HG02943 (cell line): ENCODE results near the gene TEX13C.
"Not testable (repeated sequence)": the region's sequence is repeated elsewhere in the genome, so short reads cannot be mapped to it uniquely, and the experiment has no call there.

Experiments used
- ATAC-seq: cut with Tn5 transposase; IDR thresholded peaks from one replicate; pipeline ENCODE4 v1.9.1; 2021; ENCODE audit warnings: mild to moderate bottlenecking, low read depth, moderate library complexity; ENCODE audit not compliant: unreplicated experiment

TEX13C gene

DNA sequence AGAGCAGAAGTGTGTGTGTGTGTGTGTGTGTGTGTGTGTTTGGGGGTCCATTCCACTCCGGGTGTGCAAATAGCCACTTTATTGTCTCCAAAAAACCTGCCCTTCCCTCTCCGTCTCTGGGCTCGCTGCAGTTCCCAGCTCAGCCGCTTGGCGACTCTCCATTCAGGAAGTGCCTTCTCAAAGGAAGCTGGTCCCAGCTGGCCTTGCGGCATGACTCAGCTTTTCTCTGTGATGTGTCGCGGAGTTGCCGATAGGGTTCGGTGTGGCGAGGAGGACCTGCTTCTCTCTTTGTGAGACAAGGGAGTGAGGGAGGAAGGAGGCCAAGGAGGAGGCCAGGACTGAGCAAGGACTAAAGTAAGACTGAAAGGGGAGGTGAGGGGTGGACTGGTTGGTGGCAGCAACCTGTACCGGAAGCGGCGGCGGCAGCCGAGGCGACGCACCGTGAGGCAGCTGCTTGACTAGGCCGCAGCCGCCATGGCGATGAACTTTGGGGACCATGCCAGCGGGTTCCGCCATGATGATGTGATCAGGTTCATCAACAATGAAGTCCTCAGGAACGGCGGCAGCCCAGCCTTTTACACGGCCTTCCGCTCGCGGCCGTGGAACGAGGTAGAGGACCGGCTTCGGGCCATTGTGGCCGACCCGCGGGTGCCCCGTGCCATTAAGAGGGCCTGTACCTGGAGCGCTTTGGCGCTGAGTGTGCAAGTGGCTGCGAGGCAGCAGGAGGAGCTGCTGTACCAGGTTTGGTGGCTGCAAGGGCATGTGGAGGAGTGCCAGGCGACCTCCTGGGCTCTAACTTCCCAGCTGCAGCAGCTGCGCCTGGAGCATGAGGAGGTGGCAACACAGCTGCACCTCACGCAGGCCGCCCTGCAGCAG is at the start of gene TEX13C:
Gene TEX13C, plus strand, starts transcription at position 226 of the 876 bp plus-strand sequence. Its CDS starts 249 bp downstream, at position 475.
- no peak for ATAC-seq

DNA sequence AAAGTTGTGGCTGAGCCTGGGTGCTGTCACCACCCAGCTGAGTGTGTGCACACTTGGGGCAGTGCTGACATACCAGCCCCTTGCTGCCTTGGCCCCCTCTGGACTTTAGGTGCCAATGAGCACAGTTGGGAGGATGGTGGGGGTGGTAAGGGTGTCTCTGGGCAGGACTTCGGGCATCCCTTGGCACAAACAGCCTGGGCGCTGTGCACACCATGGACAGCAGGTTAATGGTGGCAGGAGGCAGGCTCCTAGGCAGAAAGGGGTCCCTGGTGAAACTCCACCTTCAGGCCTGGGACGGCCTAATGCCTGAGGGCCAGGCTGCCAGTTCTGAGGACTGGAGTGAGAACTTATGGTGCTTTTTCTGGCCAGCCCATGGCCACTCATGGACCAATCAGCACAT is 32.4 kb upstream of the TEX13C start:
- no peak for ATAC-seq

DNA sequence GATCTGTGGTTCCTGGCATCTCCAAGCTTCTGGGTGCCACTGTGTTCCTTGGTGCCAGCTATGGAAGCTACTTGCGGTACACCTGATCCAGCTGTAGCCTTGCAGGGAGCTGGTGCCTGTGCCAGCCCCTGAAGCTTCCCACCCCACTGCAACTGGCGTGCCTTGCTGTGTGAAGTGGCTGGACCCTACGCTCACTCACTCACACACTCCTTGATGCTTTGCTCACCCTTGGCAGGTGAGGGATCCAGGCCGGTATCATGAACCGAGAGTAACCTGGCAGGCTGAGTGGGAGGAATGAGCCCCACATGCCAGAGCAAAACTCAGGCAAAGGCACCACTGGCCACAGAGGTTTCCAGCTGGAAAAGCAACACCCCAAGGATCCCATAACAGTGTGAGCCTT is 31.3 kb upstream of the TEX13C start:
- ATAC-seq = no peak

DNA sequence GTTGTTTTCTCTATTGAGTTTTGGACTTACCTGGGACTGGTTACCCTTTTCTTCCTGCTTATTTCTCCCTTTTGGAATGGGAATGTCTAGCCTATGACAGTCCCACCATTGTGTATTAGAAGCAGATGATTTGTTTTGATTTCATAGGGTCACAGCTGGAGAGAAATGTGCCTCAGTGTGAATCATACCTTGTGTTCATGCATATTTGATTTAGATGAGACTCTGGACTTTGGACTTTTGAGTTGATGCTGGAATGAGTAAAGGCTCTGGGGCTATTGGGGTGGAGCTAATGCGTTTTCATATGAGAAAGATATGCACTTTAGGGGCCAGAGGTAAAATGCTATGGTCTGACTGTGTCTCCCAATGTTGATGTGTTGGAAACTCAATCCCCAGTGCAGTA is 30.5 kb upstream of the TEX13C start:
- ATAC-seq = no peak

DNA sequence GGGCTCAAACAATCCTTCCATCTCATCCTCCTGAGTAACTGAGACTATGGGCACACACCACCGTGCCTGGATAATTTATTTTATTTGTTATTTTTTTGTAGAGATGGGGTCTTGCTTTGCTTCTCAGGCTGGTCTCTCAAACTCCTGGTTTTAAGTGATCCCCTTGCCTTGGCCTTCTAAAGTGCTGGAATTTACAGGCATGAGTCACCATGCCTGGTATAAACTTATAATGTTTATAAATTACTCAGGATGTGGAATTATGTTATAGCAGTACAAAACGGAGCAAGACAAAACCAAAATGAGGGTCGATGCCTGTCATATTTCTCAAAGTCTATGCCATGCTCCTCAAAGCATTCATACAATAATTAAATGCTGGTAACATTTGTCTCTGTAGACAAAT is 29.8 kb upstream of the TEX13C start:
- no peak for ATAC-seq

DNA sequence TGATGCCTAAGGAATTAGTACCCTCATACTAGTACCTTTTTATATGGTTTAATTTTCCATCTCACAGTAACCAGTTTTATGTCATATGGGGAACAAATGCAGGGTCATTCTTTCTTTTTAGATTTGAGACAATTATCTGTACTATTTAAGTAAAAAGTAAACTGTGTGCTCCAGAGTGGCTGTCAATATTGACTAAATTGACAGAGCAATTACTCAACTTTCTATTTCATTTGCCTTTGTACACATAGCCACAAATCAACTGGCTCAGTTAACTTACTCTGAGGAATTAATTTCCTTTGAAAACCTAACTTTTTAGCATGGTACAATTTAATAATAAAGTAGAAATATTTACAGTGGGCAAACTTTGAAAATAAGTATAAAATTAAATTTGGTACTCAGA is 28.5 kb upstream of the TEX13C start:
- ATAC-seq = no peak

DNA sequence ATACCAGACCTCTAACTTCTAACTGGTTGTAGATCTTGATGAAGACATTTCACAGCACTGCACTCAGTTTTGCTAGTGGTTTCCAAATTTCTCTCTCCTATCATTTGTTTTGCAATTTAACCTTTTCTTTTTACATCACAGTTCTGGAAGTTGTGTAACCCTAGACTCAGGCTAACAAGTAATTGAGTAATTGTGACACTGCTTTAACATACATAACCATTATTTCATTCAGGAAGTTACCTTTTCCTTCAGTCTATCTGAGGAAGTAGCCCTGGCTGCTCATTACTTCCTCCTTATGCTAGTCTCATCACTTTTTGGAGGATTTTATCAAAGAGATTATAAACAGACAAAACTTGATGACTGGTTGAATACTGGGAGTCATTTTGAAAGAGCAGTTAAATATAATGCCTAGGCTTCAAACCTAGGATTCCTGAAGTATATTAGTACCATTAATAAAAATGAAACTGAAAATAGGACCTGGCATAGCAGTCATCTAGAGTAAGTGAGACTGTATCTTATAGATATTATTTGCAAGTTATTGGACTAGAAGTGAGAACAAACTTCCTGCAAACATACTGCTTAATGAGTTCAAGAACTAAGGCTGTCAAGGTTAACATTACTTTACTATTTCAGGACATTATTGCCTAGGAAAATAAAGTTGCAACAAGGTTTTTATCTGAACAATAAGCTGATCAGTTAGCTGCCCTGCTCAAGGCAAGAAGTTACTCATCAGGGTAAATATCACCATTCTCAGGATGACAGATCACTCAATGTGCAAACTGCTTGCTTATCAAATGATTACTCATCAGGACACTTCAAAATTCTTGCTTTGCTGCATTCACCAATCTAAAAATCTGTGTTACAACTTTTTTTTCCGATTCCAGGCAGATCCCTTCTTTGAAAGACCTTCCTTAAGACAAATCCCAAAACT is 25.6 kb upstream of the TEX13C start:
- no peak for ATAC-seq

DNA sequence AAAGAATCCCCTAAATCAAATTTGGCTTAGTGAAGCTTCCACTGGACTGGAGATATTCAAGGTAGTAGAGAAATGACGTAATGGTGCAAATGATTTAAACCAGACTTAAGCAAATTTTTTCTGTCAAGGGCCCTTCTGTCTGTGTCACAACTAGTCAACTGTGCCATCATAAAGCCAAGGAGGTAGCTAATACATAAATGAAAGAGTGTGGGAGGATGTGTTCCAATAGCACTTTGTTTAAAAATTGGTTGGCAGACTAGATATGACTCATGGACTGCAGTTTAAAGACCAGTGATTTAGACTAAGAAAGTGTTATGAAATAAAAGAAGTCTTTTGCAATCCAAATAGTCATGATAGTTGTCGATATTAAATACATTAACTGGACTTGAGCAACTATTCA is 24.3 kb upstream of the TEX13C start:
- peak; percentile 54 for ATAC-seq

DNA sequence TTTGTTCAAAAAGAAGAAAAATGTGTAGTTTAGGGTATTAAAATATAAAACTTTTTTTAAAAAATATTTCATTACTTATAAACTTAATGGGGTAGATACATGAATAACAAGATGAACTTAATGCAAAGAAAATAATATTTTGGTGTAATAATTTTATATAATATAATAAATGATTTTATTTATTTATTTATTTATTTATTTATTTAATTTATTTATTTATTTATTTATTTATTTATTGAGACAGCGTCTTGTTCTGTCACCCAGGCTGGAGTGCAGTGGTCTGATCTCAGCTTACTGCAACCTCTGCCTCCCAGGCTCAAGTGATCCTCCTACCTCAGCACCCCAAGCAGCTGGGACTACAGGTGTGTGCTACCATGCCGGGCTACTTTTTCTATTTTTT is 20.8 kb upstream of the TEX13C start:
- ATAC-seq = no peak

DNA sequence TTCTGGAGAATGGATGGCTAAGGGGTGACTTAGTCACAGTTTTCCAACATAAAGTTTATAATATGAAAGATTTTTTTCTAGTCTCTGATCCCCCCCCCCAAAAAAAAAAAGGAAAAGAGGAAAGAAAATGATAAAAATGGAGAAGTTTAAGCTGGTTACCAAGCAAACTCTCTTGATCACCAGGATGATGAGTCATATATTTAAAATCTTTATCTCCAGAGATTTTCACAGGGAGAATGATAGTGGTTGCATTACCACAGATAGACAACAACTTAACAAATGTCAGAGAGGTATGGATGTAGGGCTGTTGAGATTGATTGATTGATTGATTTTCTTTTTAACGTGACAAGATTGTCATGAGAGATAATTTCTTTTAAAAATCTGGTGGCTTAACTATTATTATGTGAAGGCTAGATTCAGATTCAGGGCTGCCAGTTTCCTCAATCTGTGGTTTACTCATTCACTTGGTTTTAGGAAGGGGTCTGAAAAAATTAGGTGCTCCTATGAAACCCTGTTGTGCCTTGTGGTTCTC is 13.3 kb upstream of the TEX13C start:
- no peak for ATAC-seq

DNA sequence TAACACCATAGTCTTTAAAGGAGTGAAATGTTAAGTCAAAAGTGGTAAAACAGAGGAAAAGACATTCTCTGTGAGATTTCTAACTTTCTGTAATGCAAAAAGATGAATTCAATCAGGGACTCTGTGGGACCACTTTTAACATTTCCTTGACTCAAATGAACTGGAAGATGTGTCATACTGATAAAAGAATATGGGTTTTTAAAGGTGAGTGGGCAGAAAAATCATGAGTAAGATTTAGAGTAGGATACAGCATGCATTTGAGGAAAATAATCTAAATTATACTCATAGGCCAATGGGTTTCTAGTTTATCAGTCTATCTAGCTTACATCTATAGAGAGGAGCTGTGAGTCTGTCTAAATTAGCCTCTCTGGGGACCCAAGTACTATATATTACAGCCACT is 11.0 kb upstream of the TEX13C start:
- no peak for ATAC-seq

DNA sequence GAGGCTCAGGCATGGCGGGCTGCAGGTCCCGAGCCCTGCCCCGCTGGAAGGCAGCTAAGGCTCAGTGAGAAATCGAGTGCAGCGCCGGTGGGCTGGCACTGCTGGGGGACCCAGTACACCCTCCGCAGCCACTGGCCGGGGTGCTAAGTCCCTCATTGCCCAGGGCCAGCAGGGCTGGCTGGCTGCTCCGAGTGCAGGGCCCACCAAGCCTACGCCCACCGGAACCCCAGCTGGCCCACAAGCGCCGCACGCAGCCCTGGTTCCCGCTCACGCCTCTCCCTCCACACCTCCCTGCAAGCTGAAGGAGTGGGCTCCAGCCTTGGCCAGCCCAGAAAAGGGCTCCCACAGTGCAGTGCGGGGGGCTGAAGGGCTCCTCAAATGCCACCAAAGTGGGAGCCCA is 505 bp upstream of the TEX13C start:
- not testable (repeated sequence) for ATAC-seq

DNA sequence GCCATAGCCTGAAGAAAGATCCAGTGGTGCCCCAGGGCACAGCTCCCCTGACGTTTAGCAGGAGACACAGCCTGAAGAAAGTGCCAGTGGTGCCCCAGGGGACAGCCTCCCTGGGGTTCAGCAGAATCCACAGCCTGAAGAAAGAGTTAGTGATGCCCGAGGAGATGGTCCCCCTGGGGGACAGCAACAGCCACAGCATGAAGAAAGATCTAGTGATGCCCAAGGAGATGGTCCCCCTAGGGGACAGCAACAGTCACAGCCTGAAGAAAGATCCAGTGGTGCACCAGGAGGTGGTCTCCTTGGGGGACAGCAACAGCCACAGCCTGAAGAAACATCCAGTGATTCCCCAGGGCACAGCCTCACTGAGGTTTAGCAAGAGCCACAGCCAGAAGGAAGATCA is 2.8 kb downstream of the TEX13C start:
- no peak for ATAC-seq

DNA sequence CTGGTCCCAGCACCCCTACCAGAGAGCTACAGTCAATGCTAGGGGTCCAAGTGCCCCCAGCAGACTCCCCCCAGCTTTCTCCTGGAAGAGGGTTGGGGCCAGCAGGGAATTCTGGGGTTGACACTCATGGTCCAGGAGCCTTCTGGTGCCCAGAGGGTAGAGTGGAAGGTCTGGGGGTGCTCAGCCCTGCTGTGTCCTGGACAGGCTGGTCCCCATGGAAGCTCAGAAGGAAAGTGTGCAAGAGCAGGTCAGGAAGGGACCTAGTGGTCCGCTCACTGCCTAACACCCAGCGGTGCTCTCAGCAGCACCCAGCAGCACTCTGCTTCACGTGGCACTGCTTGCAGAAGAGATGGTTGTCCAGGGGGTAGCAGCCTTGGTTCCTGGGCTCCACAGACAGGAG is 6.9 kb downstream of the TEX13C start:
- no peak for ATAC-seq

DNA sequence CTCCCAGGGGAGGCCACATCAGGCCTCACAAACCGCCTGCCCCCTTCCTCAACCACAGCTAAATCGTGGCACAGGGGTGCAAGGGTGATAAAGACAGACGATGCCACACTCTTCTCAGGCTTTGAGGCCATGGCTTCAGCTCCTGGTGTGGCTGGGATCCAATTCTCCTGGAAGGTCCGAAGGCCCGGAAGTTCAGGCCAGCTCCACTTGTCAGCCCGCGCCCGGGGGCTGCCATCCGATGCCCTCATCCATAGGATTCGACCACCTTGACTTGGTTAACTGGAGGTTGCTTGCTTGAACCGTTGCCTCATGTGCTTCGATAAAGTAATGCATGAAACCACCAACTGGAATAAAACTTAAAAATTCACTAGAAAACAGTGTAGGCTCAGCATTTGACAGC is 8.2 kb downstream of the TEX13C start:
- no peak for ATAC-seq

DNA sequence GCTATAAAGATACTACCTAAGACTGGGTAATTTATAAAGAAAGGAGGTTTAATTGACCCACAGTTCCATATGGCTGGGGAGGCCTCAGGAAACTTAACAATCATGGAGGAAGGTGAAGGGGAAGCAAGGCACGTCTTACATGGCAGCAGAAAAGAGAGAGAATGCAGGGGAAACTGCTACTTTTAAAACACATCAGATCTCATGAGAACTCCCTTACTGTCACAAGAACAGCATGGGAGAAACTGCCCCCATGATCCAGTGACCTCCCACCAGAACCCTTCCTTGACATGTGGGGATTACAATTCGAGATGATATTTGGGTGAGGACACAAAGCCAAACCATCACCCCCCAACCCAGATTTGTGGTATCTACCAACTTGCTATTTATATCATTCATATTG is 13.9 kb downstream of the TEX13C start:
- ATAC-seq = no peak

DNA sequence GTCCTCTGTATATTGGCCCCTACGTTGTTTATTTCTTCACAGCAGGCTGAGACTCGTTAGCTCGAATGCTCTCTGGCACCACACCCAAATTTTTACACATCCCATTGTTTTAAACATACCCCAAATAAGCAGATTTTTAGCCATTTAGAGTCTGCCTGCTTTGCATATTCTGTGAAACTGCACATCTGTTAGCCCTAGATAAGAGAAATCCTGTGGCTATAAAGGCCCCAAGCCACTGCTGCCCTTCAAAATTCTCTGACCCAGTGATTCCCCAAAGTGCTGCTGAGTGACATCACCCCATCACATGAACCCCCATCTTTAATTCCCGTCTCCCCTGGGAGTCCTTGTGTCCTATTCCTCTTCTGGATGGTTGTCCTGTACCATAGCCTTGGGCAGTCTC is 20.8 kb downstream of the TEX13C start:
- ATAC-seq = no peak

DNA sequence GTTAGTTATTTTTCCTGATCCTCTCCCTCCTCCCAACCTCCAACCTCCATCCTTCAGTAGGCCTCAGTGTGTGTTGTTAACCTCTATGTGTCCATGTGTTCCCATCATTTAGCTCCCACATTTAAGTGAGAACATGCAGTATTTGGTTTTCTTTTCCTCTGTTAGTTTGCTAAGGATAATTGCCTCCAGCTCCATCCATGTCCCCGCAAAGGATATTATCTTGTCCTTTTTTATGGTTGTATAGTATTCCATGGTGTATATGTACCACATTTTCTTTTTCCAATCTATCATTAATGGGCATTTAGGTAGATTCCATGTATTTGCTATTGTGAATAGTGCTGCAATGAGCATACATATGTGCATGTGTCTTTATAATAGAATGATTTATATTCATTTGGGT is 54.5 kb downstream of the TEX13C start:
- ATAC-seq = no peak
